HG02973 (cell line): ENCODE data around the gene APEX1.

ENCODE experiments used
- ATAC-seq: cut with Tn5 transposase; IDR thresholded peaks from one replicate; pipeline ENCODE4 v1.9.1; 2021; ENCODE audit warnings: moderate library complexity; ENCODE audit not compliant: unreplicated experiment

Gene APEX1

GRCh38 chr14:20454516-20455354 is at the start of gene APEX1, which contains the start of gene OSGEP:
Gene APEX1 (plus strand): TSS chr14:20455226. CDS start chr14:20455646, 420 bp downstream.
Gene OSGEP (minus strand): TSS chr14:20454812. CDS start chr14:20454683, 129 bp downstream.
- ATAC-seq: peak; percentile 79

GRCh38 chr14:20409226-20409625 is 45.8 kb upstream of the APEX1 start:
- ATAC-seq: no peak

GRCh38 chr14:20412411-20412810 is 42.6 kb upstream of the APEX1 start:
- peak; percentile 67 for ATAC-seq

DNA sequence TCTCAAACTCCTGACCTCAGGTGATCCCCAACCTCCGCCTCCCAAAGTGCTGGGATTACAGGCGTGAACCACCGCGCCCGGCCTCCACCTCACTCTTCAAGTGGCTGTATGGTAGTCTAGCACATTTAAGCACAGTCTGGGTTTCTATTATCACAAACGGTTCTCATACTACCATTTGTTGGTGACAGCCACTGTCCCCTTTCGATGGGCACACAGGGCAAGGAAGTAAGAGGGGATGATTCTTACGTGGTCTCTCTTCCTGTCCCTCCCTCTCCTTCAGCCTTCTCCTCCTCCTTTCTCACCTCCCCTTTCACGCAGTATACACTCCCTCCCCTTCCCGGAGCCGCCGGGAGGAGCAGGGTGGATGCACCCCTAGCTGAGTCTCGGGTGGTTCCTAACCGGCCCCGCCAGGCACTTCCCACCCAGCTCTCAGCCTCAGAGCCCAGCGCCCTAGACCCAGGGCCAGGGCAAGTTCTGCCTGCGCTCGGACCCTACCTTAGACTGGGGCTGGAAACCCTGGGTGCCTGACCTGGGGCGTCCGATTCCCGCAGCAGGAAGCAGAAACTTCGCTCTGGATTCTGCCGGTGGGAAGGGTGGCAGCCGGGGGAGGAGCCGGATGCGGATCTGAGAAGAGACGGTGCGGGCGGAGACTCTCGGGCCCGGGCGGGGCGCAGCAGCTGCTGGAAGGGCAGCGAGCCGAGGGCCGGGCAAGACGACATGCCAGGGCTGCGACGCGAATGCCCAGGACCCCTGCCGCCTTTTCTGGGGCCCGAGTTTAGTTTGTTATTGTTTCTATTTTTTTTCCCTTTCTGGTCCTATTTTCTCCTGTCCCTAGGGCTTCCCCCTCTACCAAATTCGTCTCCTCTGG is 41.9 kb upstream of the APEX1 start, which contains the start of gene TEP1:
Gene TEP1 (minus strand): TSS at position 626 of the 868 bp plus-strand sequence. CDS start 5,062 bp downstream, outside the sequence.
- peak; percentile 62 for ATAC-seq

GRCh38 chr14:20413744-20414082 is 41.3 kb upstream of the APEX1 start:
- ATAC-seq: peak; percentile 30

DNA sequence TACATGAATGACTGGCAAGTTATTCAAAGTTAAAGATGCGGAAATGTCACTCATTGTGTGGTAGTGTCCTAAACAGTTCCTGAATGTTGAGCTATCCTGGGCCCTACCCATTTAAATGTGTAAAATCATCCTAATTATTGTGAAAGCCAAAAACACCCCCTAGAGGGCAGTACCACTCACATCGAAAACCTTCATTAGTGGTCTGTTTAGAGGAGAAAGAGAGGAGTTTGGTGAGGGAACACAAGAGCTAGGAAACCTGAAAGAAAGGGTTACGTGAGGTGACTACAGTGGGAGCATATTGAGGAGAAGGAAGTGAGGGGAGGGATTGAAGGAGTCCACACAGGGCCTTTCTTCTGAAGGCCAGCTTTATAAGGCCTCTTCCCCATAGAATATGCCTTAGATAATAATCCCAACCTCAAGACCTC is 39.2 kb upstream of the APEX1 start:
- no peak for ATAC-seq

- no peak for ATAC-seq
Measured at GRCh38 chr14:20416223-20416622, 38.8 kb upstream of the APEX1 start.

GRCh38 chr14:20417250-20418186 is 37.5 kb upstream of the APEX1 start:
- no peak for ATAC-seq

DNA sequence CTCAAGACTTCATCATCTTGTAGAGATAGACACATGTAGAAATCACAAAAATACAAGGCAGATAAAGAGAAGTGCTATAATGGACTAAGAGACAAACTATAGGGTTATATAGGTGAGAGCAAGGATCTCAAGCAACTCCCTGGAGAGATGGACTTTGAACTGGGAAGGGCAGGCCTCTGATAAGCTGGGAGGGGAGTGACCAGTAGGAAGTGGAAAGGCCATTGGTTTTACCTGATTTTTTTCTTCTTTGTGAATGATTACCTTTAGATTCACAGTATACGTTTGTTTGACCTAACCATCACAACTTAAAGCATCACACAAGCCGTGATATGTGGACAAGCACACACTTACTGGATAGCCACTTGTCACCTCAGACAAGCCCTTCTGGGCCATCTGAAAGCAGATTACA is 36.5 kb upstream of the APEX1 start:
- ATAC-seq: no peak

DNA sequence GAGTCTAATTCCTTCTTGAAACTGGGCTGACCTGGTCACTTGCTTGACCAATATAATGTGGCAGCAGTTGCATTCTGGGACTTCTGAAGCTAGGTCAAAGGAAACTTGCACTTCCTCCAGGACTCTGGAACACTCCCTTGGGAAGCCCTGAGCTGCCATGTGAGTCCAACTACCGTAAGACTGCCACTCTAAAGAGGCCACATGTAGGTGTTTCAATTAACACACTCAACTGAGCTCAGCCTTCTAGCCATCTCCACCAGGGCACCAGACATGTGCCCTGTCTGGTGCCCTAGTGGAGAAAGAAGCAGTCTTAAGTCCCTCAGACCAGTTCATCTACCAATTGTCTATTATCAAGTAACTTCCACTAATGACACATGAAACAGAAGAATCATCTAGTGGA is 35.6 kb upstream of the APEX1 start:
- no peak for ATAC-seq

GRCh38 chr14:20421267-20421666 is 33.8 kb upstream of the APEX1 start:
- ATAC-seq: no peak

DNA sequence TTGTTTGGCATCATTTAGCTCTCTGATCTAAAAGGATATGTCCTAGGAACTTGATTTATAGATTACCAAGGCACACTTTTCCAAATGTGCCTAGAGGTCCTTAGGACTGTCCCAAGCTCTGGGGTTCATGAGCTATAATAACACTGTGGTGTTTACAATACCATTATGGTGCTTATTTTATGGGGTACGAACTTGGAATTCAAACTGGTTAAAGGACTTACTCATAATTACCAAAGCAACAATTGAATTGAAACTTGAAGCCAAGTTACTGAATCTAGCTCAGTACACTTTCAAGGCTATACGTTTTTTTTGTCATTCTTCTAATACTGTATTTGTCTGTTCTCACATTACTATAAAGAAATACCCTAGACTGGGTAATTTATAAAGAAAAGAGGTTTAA is 32.1 kb upstream of the APEX1 start:
- no peak for ATAC-seq

DNA sequence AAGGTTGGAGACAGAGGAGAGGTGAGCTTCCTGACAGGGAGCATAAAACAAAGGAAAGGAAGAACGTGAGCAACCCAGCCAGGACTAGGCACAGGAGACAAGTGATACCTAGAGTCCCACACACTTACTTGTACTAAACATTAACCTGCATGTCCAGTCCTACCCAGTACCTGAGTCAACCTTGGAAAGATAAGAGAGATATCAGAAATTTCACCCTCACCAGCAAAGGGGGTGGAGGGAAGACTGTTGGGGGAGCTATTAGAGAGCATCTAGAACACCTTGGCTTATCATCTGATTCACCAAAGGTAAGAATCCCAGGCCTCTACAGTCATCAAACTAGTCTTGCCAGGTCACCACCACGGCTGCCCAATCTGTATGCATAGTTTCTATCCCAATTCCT is 30.2 kb upstream of the APEX1 start:
- ATAC-seq: no peak

GRCh38 chr14:20427231-20428009 is 27.6 kb upstream of the APEX1 start:
- peak; percentile 64 for ATAC-seq

DNA sequence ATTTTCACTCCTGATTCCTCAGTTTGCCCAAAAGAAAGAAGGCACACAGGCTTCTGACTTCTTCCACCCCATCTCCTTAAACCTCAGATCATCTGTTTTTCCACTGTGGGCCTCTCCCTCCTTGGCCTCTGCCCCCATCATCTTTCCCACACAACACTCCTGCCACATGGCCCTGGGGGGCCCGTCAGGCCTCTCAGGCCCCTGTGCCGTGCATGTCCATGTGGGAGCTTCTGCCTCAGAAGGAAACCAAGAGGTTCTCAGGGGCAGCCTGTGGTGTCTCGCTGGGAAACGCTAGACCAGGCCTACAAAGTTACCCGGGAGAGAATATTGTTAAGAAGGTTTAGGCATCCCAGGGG is 27.0 kb upstream of the APEX1 start:
- peak; percentile 29 for ATAC-seq

GRCh38 chr14:20428802-20429201 is 26.2 kb upstream of the APEX1 start:
- no peak for ATAC-seq

- ATAC-seq: no peak
Measured at GRCh38 chr14:20429801-20430669, 25.0 kb upstream of the APEX1 start.

- no peak for ATAC-seq
Measured at GRCh38 chr14:20434701-20435581, 20.1 kb upstream of the APEX1 start.
